ENCODE data around the gene RPRD1B. TPM values are rescaled to one million over a fixed set of nuclear protein-coding genes. Genes with fewer than 3 reads are reported as not detected.
A peak's percentile ranks its signal among the peaks of the same experiment; 100 is the strongest.

Gene RPRD1B
- total and polyA plus RNA-seq, 2 of the 13 experiments (the other 11 are each of a cell fraction or from before 2014, with no cell fraction given) = 31.1 to 41.5 TPM

DNA sequence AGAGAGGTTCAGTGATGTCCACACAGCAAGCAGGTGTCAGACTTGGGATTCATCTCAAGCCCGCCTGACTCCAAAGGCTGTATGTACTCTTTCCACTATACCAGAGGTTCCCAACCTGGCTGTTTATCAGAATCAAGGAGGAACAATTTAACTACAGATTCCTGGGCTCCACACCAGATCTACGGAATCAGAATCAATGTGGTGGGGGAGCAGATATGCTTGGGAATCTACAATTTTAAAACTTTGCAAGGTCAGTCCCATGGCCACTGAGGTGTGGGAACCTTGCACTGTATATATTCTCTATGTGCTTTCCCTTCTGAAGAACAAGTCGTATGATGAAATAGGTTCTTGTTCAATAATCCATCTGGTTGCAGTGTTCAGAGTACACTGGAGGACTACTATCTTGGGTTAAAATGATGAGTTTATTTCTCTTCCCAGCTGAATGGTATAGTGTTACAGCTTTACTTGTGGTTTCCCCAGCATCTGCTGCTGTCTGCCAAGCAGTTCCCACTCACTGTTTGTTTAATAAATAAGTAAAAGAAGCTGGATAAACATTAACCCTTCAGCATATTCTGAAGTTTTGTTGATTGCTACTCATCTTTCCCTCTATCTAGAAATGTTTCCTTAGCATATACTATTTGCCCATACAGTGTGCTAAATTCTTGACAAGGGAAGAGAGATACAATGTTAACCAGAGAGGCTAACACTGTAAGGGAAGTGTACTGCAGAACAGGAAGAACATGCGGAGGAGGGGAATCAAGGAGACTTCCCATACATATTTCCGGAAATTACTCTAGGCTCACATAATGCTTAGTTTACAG, 10.2 kb upstream of the RPRD1B start (continued):
- TF ChIP-seq ARID5B (CRISPR knock-in tag; IDR thresholded peaks at IDR 0.05) = peak; percentile 52; the same call in 1 of the 2 replicates
- peak; percentile 81 for TF ChIP-seq CEBPG (CRISPR knock-in tag; IDR thresholded peaks at IDR 0.05)
- TF ChIP-seq ZNF780A (CRISPR knock-in tag; IDR thresholded peaks at IDR 0.05) = peak; percentile 51; the same call in 1 of the 2 replicates
- no peak for TF ChIP-seq ZNF589 (CRISPR knock-in tag; conservative IDR thresholded peaks at IDR 0.05)
- TF ChIP-seq, protein P1, sequence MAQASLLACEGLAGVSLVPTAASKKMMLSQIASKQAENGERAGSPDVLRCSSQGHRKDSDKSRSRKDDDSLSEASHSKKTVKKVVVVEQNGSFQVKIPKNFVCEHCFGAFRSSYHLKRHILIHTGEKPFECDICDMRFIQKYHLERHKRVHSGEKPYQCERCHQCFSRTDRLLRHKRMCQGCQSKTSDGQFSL (CRISPR knock-in tag; IDR thresholded peaks at IDR 0.05) = 0 out of 2 replicates have a peak, but pooled peaks have one; percentile 69
- no peak for TF ChIP-seq ZNF496 (CRISPR knock-in tag; IDR thresholded peaks at IDR 0.05; ENCODE audit: insufficient replicate concordance)
- no peak for TF ChIP-seq ZNF225 (CRISPR knock-in tag; IDR thresholded peaks at IDR 0.05)
- TF ChIP-seq ZNF510 (CRISPR knock-in tag; IDR thresholded peaks at IDR 0.05; ENCODE audit: low read depth) = no peak
- TF ChIP-seq HMG20A (CRISPR knock-in tag; IDR thresholded peaks at IDR 0.05; ENCODE audit: borderline replicate concordance) = peak; percentile 31; the same call in 1 of the 2 replicates
- 0 out of 2 replicates have a peak, but pooled peaks have one; percentile 9 for TF ChIP-seq DRAP1 (CRISPR knock-in tag; IDR thresholded peaks at IDR 0.05)
- no peak for TF ChIP-seq FOXP1 (IDR thresholded peaks at IDR 0.05)
- TF ChIP-seq FOXP1 (CRISPR knock-in tag; IDR thresholded peaks at IDR 0.05) = peak; percentile 25; the same call in 1 of the 2 replicates
- TF ChIP-seq SIX1 (CRISPR knock-in tag; IDR thresholded peaks at IDR 0.05; ENCODE audit: borderline replicate concordance) = peak; percentile 75; the same call in 1 of the 2 replicates
- TF ChIP-seq ATF1 (CRISPR knock-in tag; IDR thresholded peaks at IDR 0.05) = no peak
- peak; percentile 37; the same call in 1 of the 2 replicates for TF ChIP-seq TGIF2 (CRISPR knock-in tag; IDR thresholded peaks at IDR 0.05)
- TF ChIP-seq SOX5 (CRISPR knock-in tag; IDR thresholded peaks at IDR 0.05; ENCODE audit: borderline replicate concordance) = 0 out of 2 replicates have a peak, but pooled peaks have one; percentile 7
- TF ChIP-seq KDM1A (CRISPR knock-in tag; IDR thresholded peaks at IDR 0.05) = 0 out of 2 replicates have a peak, but pooled peaks have one; percentile 9
- TF ChIP-seq HOXA5 (CRISPR knock-in tag; IDR thresholded peaks at IDR 0.05) = peak; percentile 34; the same call in 1 of the 2 replicates
- TF ChIP-seq MTA1 (CRISPR knock-in tag; IDR thresholded peaks at IDR 0.05; ENCODE audit: borderline replicate concordance) = no peak
- TF ChIP-seq CEBPB (IDR thresholded peaks at IDR 0.05; ENCODE audit: borderline replicate concordance, low read depth, low read length) = peak; percentile 69; the same call in 1 of the 2 replicates
- TF ChIP-seq ZSCAN30 (CRISPR knock-in tag; IDR thresholded peaks at IDR 0.05) = no peak
- 0 out of 2 replicates have a peak, but pooled peaks have one; percentile 24 for TF ChIP-seq CBX5 (CRISPR knock-in tag; IDR thresholded peaks at IDR 0.05; ENCODE audit: borderline replicate concordance)
- TF ChIP-seq ZNF616 (CRISPR knock-in tag; IDR thresholded peaks at IDR 0.05; ENCODE audit: low read depth) = no peak
- TF ChIP-seq GATAD2A (CRISPR knock-in tag; IDR thresholded peaks at IDR 0.05) = peak; percentile 82
- TF ChIP-seq, protein P2, sequence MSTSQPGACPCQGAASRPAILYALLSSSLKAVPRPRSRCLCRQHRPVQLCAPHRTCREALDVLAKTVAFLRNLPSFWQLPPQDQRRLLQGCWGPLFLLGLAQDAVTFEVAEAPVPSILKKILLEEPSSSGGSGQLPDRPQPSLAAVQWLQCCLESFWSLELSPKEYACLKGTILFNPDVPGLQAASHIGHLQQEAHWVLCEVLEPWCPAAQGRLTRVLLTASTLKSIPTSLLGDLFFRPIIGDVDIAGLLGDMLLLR (CRISPR knock-in tag; IDR thresholded peaks at IDR 0.05) = no peak
- TF ChIP-seq ZNF83 (CRISPR knock-in tag; IDR thresholded peaks at IDR 0.05; ENCODE audit: borderline replicate concordance) = no peak
